Measurements from ENCODE around the gene MKLN1.
"Not testable (repeated sequence)": the region's sequence is repeated elsewhere in the genome, so short reads cannot be mapped to it uniquely, and the experiment has no call there.

MKLN1 gene

GRCh38 chr7:131497454-131497853, 169.8 kb downstream of the MKLN1 start:
- no peak overlapping the region for H3K4me3 ChIP-seq (ENCODE audit: low read depth, low read length)

- H3K4me3 ChIP-seq (ENCODE audit: low read depth, low read length), result no peak overlapping the region
Observed at GRCh38 chr7:131498237-131498885, 170.7 kb downstream of the MKLN1 start.

GRCh38 chr7:131499801-131500200, 172.1 kb downstream of the MKLN1 start:
- H3K4me3 ChIP-seq (ENCODE audit: low read depth, low read length), result no peak overlapping the region

GRCh38 chr7:131500357-131500756, 172.7 kb downstream of the MKLN1 start:
- H3K4me3 ChIP-seq (ENCODE audit: low read depth, low read length), result no peak overlapping the region

GRCh38 chr7:131501422-131501821, 173.7 kb downstream of the MKLN1 start:
- no peak overlapping the region for H3K4me3 ChIP-seq (ENCODE audit: low read depth, low read length)

GRCh38 chr7:131501930-131502685, 174.4 kb downstream of the MKLN1 start:
- no peak overlapping the region for H3K4me3 ChIP-seq (ENCODE audit: low read depth, low read length)

- H3K4me3 ChIP-seq (ENCODE audit: low read depth, low read length), result no peak overlapping the region
Observed at GRCh38 chr7:131502810-131503508, 175.3 kb downstream of the MKLN1 start.

GRCh38 chr7:131503639-131504038, 176.0 kb downstream of the MKLN1 start:
- H3K4me3 ChIP-seq (ENCODE audit: low read depth, low read length), result no peak overlapping the region

- H3K4me3 ChIP-seq (ENCODE audit: low read depth, low read length), result no peak overlapping the region
Observed at GRCh38 chr7:131504157-131504899, 176.7 kb downstream of the MKLN1 start.

GRCh38 chr7:131505037-131505620, 177.5 kb downstream of the MKLN1 start:
- H3K4me3 ChIP-seq (ENCODE audit: low read depth, low read length), result not testable (repeated sequence)

- H3K4me3 ChIP-seq (ENCODE audit: low read depth, low read length), result no peak overlapping the region
Observed at GRCh38 chr7:131505636-131506557, 178.2 kb downstream of the MKLN1 start.

GRCh38 chr7:131506597-131506996, 178.9 kb downstream of the MKLN1 start:
- no peak overlapping the region for H3K4me3 ChIP-seq (ENCODE audit: low read depth, low read length)

- H3K4me3 ChIP-seq (ENCODE audit: low read depth, low read length), result no peak overlapping the region
Observed at GRCh38 chr7:131507592-131508331, 180.1 kb downstream of the MKLN1 start.

GRCh38 chr7:131508754-131509486, 181.2 kb downstream of the MKLN1 start:
- H3K4me3 ChIP-seq (ENCODE audit: low read depth, low read length), result no peak overlapping the region

- no peak overlapping the region for H3K4me3 ChIP-seq (ENCODE audit: low read depth, low read length)
Observed at GRCh38 chr7:131509781-131510180, 182.1 kb downstream of the MKLN1 start.

GRCh38 chr7:131511071-131511470, 183.4 kb downstream of the MKLN1 start:
- H3K4me3 ChIP-seq (ENCODE audit: low read depth, low read length), result no peak overlapping the region

GRCh38 chr7:131511774-131512535, 184.3 kb downstream of the MKLN1 start:
- H3K4me3 ChIP-seq (ENCODE audit: low read depth, low read length), result no peak overlapping the region
